Measurements from ENCODE around the gene DENND5A. TPM values are rescaled to one million over a fixed set of nuclear protein-coding genes. Genes with fewer than 3 reads are reported as not detected.
A peak's percentile ranks its signal among the peaks of the same experiment; 100 is the strongest.
"Not testable (repeated sequence)": the region's sequence is repeated elsewhere in the genome, so short reads cannot be mapped to it uniquely, and the experiment has no call there.

The DENND5A gene
- total RNA-seq, 1 donor = 433 TPM

DNA sequence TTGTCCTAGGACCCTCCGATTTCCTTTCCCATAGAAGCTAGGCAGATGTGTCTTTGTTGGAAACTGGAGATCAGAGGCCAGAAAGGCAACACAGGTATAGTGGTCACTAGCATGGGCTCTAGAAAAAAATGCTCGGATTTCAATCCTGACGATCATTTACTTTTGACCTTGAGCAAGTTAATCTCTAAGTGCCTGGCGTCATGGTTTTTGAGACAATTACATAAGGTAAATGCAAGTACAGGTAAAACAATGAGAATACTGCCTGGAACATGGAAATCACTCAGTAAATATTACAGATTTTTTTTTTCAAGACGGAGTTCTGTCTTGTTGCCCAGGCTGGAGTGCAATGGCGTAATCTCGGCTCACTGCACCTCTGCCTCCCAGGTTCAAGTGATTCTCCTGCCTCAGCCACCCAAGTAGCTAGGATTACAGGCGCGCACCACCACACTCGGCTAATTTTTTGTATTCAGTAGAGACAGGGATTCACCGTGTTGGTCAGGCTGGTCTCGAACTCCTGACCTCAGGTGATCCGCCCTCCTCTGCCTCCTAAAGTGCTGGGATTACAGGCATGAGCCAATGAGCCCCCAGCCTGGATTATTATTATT is 1.1 kb upstream of the DENND5A start:
- no peak for DNase-seq (ENCODE audit: low read depth in 2 of 3, low spot score in 2 of 3)

DNA sequence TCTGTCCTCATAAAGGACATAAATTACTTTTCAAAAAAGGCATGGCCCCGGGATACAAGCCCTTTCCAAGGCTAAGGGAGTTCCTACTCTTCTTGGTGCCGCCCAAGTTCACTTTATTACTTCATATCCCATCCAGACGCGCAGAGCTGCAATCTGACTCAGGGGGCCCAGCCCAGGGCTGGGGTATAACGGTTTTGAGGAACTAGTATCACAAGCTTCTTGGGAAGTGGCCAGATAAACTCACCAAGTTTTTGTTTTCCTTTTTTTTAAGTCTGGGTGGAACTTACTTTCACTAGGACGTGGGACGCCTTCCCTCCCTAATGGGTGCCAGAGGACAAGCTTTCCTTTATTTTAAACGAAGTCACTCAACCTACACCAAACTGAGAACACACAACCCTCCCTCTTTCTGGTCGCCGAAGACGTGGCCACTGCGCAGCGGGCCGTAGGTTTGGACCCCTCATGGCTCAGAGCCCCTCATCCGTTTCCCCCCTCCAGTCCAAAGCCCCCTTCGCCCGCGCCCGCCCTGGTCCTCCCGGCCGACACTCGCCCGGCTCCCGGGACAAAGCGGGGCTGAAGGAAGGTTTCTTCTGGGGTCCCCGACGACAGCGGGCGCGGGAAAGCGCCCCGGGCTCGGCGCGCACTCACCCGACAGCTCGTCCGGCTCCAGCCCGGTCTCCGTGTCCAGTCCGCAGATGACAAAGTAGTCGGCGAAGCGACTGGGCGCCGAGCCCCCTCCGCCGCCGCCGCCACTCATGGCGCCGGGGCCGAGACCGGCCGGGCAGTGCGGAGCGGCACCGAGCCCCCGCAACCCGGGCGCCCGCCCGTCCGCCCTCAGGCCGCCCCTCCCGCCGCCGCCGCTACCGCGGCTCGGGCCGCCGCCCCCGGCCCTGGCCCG is 587 bp downstream of the DENND5A start:
- DNase-seq (ENCODE audit: low read depth in 2 of 3, low spot score in 2 of 3) = peak in 2 of 3 donors; percentile 88 to 95

GRCh38 chr11:9263840-9264315 is 1.3 kb downstream of the DENND5A start:
- DNase-seq (ENCODE audit: low read depth in 2 of 3, low spot score in 2 of 3) = peak in 2 of 3 donors; percentile 70 to 82

DNA sequence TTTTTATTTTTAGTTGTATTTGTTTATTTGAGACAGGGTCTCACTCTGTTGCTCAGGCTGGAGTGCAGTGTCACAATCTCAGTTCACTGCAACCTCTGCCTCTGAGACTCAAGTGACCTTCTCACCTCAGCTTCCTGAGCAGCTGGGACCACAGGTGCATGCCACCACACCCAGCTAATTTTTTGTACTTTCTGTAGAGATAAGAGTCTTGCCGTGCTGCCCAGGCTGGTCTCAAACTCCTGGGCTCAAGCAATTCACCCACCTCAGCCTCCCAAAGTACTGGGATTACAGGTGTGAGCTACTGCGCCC is 4.4 kb downstream of the DENND5A start:
- not testable (repeated sequence) for DNase-seq (ENCODE audit: low read depth in 2 of 3, low spot score in 2 of 3)

- DNase-seq (ENCODE audit: low read depth in 2 of 3, low spot score in 2 of 3) = no peak
Measured at GRCh38 chr11:9259981-9260837, 4.9 kb downstream of the DENND5A start.

- DNase-seq (ENCODE audit: low read depth in 2 of 3, low spot score in 2 of 3) = not testable (repeated sequence)
Measured at GRCh38 chr11:9258279-9258678, 6.9 kb downstream of the DENND5A start.

DNA sequence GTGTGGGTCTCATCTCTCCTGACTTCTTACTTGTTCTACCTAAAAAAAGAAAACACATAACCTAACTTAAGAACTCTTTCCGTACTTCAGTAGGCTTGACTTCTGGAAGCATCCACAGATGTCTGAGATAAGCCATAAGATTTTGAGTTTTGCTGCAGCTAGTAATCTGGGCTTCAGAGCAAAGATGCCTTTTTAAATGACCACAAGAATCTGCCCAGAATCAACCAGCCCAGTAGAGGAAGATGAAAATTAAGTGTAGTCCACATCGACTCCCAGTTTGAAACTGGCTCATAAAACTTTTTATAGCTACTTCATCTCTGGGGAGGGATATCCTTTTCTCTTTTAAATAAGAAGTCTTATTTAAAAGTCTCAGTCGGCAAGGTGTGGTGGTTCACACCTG is 10.7 kb downstream of the DENND5A start:
- DNase-seq (ENCODE audit: low read depth in 2 of 3, low spot score in 2 of 3) = no peak

DNA sequence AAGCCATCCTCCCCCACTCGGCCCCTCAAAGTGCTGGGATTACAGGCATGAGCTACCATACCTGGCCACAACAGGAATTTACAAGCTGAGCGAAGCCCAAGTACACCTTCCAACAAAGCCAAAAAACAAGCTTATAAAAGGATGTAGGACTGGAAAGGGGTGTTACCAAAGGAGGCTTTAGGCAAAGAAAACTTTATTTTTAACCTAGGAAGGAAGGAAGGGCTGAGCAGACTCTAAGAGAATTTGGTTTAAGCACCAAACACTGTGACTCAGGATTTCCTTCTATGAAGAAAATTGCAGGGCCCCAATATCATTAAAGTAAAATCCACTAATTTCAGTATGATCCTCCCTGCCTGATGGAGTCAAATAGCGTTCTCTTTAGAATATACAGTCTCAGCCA is 12.1 kb downstream of the DENND5A start:
- peak in 1 of 3 donors; percentile 39 for DNase-seq (ENCODE audit: low read depth in 2 of 3, low spot score in 2 of 3)

- no peak for DNase-seq (ENCODE audit: low read depth in 2 of 3, low spot score in 2 of 3)
Measured at GRCh38 chr11:9251311-9251710, 13.8 kb downstream of the DENND5A start.

- DNase-seq (ENCODE audit: low read depth in 2 of 3, low spot score in 2 of 3) = peak in 2 of 3 donors; percentile 78 to 88
Measured at GRCh38 chr11:9250139-9250582, 15.0 kb downstream of the DENND5A start.

GRCh38 chr11:9249252-9249651 is 15.9 kb downstream of the DENND5A start:
- no peak for DNase-seq (ENCODE audit: low read depth in 2 of 3, low spot score in 2 of 3)

GRCh38 chr11:9247863-9248262 is 17.3 kb downstream of the DENND5A start:
- no peak for DNase-seq (ENCODE audit: low read depth in 2 of 3, low spot score in 2 of 3)

- not testable (repeated sequence) for DNase-seq (ENCODE audit: low read depth in 2 of 3, low spot score in 2 of 3)
Measured at GRCh38 chr11:9236242-9236641, 28.9 kb downstream of the DENND5A start.

DNA sequence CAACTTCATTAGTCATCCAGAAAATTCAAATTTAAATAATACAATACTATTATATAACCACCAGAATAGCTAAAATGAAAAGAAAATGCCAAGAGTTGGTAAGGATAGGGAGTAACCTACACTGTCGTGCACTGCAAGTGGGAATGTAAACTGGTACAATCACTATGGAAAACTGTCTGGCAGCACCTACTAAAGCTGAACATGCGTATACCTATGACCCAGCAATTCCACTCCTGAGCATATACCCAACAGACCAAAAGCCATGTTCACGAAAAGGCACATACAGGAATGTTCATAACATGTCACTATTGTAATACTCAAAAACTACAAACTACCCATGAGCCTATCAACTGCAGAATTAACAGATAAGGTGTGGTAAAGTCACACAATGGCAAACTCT is 32.7 kb downstream of the DENND5A start:
- no peak for DNase-seq (ENCODE audit: low read depth in 2 of 3, low spot score in 2 of 3)

GRCh38 chr11:9231848-9232177 is 33.3 kb downstream of the DENND5A start:
- DNase-seq (ENCODE audit: low read depth in 2 of 3, low spot score in 2 of 3) = peak in 2 of 3 donors; percentile 61 to 89

DNA sequence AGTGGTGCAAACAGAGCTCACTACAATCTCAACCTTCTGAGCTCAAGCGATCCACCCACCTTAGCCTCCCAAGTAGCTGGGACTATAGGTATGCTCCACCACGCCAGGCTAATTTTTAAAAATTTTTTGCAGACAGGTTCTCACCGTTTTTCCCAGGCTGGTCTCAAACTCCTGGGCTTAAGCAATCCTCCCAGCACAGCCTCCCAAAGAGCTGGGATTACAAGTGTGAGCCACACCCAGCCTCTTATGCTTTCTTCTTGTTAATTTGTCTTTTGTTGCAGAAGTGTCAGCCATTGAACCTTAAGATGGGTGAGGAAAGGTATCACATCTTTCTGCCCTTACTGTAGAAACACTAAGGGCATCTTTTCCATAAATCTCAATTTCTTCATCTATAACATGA is 34.9 kb downstream of the DENND5A start:
- DNase-seq (ENCODE audit: low read depth in 2 of 3, low spot score in 2 of 3) = no peak

- DNase-seq (ENCODE audit: low read depth in 2 of 3, low spot score in 2 of 3) = no peak
Measured at GRCh38 chr11:9228091-9228490, 37.1 kb downstream of the DENND5A start.

DNA sequence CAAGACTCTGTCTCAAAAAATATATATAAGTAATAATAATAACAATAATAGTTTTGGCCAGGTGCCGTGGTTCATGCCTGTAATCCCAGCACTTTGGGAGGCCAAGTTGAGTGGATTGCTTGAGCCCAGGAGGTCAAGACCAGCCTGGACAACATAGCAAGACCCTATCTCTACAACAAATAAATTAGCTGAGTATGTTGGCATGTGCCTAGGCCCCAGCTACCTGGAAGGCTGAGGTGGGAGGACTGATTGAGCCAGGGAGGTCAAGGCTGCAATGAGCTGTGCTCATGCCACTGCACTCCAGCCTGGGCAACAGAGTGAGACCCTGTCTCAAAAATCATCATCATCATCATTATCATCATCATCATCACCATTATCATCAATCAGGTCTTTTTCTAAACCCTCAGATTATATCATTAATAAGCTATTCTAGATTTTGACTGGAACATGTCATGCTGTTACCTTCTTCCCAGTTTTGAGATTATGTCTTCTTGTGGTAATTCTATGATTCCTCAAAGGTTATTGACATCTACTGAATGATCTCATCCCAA is 39.3 kb downstream of the DENND5A start:
- no peak for DNase-seq (ENCODE audit: low read depth in 2 of 3, low spot score in 2 of 3)

DNA sequence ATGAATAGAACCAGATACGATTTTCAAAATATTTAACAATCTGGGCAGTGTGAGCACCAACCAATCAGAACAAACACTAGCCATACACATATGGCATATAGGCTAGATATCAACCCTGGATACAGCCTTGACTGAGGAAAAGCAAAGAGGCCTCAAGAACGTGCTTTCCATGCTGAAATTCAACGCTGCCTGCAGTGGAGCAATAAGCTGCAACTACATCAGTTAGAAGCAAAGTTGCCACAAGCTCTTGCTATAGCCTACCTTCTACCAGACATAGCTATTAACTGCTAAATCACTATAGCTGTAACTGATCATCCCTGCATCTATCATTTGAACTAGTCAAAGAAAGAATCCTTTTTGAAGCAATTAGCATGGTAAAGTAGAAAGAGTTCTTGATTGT is 42.5 kb downstream of the DENND5A start:
- DNase-seq (ENCODE audit: low read depth in 2 of 3, low spot score in 2 of 3) = no peak

DNA sequence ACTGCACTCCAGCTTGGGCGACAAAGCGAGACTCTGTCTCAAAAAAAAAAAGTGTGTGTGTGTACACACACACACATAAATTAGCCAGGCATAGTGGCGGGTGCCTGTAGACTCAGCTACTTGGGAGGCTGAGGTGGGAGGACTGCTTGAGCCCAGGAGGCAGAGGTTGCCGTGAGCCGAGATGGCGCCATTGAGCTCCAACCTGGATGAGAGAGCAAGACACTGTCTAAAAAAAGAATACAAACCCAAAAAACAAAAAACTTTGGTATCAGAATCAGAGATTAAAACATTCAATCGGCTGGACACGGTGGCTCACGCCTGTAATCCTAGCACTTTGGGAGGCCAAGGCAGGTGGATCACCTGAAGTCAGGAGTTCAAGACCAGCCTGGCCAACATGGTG is 44.3 kb downstream of the DENND5A start:
- not testable (repeated sequence) for DNase-seq (ENCODE audit: low read depth in 2 of 3, low spot score in 2 of 3)

GRCh38 chr11:9219572-9219971 is 45.6 kb downstream of the DENND5A start:
- DNase-seq (ENCODE audit: low read depth in 2 of 3, low spot score in 2 of 3) = no peak

All from hematopoietic multipotent progenitor cell (in vitro differentiated cells).